ENCODE results near the gene TRIML1. TPM values are rescaled to one million over a fixed set of nuclear protein-coding genes. Genes with fewer than 3 reads are reported as not detected.

TRIML1 gene
- total RNA-seq, 4 donors from 2014 or later, result not detected

- Histone ChIP-seq H3K9me3 (no peaks in the 10 kb centered on the region), H3K4me3 (no peak overlapping the region), H3K27me3 (peaks cover 0 to 3% (median 0%) of the 10 kb centered on the region in 4 donors), H3K27ac (replicated peaks in 1 of 4) (no peak overlapping the region), H3K36me3 (no peaks in the 10 kb centered on the region), H3K4me1 (no peaks in the 10 kb centered on the region)
- DNase-seq (ENCODE audit: extremely low spot score), result no peak
- intact Hi-C loops (cut with DNase I), result no loop called here
- 94% methylated on average over 11 of the region's 11 CpGs for WGBS
- TF ChIP-seq, protein P1, sequence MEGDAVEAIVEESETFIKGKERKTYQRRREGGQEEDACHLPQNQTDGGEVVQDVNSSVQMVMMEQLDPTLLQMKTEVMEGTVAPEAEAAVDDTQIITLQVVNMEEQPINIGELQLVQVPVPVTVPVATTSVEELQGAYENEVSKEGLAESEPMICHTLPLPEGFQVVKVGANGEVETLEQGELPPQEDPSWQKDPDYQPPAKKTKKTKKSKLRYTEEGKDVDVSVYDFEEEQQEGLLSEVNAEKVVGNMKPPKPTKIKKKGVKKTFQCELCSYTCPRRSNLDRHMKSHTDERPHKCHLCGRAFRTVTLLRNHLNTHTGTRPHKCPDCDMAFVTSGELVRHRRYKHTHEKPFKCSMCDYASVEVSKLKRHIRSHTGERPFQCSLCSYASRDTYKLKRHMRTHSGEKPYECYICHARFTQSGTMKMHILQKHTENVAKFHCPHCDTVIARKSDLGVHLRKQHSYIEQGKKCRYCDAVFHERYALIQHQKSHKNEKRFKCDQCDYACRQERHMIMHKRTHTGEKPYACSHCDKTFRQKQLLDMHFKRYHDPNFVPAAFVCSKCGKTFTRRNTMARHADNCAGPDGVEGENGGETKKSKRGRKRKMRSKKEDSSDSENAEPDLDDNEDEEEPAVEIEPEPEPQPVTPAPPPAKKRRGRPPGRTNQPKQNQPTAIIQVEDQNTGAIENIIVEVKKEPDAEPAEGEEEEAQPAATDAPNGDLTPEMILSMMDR (IDR thresholded peaks at IDR 0.05), result no peak
- no peak for TF ChIP-seq EP300 (IDR thresholded peaks at IDR 0.05)
- no peak for TF ChIP-seq POLR2A (IDR thresholded peaks at IDR 0.05; ENCODE audit: low read depth)
- TF ChIP-seq POLR2AphosphoS5 (IDR thresholded peaks at IDR 0.05), result no peak
Measured at GRCh38 chr4:188146618-188147017, 7.4 kb downstream of the TRIML1 start.

DNA sequence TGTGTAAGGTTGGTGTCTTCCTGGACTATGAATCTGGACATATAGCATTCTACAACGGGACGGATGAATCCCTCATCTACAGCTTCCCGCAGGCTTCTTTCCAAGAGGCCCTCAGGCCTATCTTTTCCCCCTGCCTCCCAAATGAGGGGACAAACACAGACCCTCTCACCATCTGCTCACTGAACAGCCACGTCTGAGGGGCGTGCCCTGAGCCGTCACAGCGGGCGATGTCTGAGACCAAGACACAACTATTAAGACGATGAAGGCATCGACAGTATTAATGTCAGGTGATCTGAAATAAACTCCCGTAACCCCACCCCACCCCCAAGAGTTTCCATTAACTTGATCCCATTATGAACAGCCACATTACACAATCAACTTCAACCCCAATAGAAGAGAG is 7.9 kb downstream of the TRIML1 start:
- TF ChIP-seq, protein P1 (IDR thresholded peaks at IDR 0.05), result no peak
- no peak for TF ChIP-seq POLR2A (IDR thresholded peaks at IDR 0.05; ENCODE audit: low read depth)
- no peak for TF ChIP-seq EP300 (IDR thresholded peaks at IDR 0.05)
- TF ChIP-seq POLR2AphosphoS5 (IDR thresholded peaks at IDR 0.05), result no peak
- DNase-seq (ENCODE audit: extremely low spot score), result no peak
- H3K4me1 ChIP-seq, result no peaks in the 10 kb centered on the region
- H3K27ac ChIP-seq (replicated peaks in 1 of 4), result no peak overlapping the region
- WGBS, result 93% methylated on average over 11 of the region's 11 CpGs
- H3K9me3 ChIP-seq, result no peaks in the 10 kb centered on the region
- H3K27me3 ChIP-seq, result peaks cover 0 to 3% (median 0%) of the 10 kb centered on the region in 4 donors
- H3K36me3 ChIP-seq, result no peaks in the 10 kb centered on the region
- intact Hi-C loops (cut with DNase I), result no loop called here
- no peak overlapping the region for H3K4me3 ChIP-seq

- Histone ChIP-seq H3K4me1 (no peaks in the 10 kb centered on the region), H3K4me3 (no peak overlapping the region), H3K27ac (replicated peaks in 1 of 4) (no peak overlapping the region), H3K27me3 (peaks cover 0 to 3% (median 0%) of the 10 kb centered on the region in 4 donors), H3K36me3 (no peaks in the 10 kb centered on the region), H3K9me3 (no peaks in the 10 kb centered on the region)
- DNase-seq (ENCODE audit: extremely low spot score), result no peak
- 87% methylated on average over 6 of the region's 6 CpGs for WGBS
- TF ChIP-seq POLR2AphosphoS5 (IDR thresholded peaks at IDR 0.05) (no peak), EP300 (IDR thresholded peaks at IDR 0.05) (no peak), POLR2A (IDR thresholded peaks at IDR 0.05; ENCODE audit: low read depth) (no peak)
- TF ChIP-seq, protein P1 (IDR thresholded peaks at IDR 0.05), result no peak
- intact Hi-C loops (cut with DNase I), result no loop called here
Measured at GRCh38 chr4:188147776-188148175, 8.5 kb downstream of the TRIML1 start.

DNA sequence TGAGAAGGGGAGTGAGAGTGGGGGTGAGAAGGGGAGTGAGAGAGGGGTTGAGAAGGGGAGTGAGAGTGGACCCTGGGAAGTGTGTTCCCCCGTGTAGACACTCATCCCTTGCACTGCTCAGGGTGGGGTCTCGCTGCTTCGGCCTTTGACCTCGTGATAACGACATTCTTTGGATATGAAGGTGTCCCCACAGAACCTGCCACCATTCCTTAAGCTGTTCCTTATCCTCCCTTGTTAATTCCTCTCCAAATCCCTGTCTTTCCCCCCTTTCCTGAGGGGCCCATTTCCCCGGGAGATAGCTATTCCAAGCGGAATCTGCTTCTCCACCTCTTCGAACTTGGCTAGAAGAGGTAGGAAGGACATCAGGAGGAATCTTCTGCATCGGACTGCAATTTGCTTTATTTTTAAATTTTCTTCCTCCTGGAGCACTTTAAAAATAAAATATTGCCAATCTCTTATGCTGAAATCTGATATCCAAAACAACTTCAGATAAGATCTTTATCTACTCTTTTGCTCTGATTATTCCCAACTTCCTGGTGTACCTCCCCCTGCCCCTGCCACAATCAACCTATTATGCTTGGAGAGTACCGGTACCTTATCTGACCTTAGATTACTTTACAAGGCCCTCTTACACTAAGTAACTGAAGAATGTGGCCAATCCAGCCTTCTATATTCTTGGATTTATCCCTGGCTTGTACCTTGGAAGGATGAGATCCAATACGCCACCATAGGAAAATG is 15.6 kb downstream of the TRIML1 start:
- peaks cover 0 to 8% (median 3%) of the 10 kb centered on the region in 4 donors for H3K9me3 ChIP-seq
- intact Hi-C loops (cut with DNase I), result no loop called here
- H3K27me3 ChIP-seq, result no peaks in the 10 kb centered on the region
- H3K4me1 ChIP-seq, result no peaks in the 10 kb centered on the region
- H3K4me3 ChIP-seq, result no peak overlapping the region
- TF ChIP-seq POLR2AphosphoS5 (IDR thresholded peaks at IDR 0.05) (no peak), EP300 (IDR thresholded peaks at IDR 0.05) (no peak), POLR2A (IDR thresholded peaks at IDR 0.05; ENCODE audit: low read depth) (no peak)
- TF ChIP-seq, protein P1 (IDR thresholded peaks at IDR 0.05), result no peak
- no peak for DNase-seq (ENCODE audit: extremely low spot score)
- no peaks in the 10 kb centered on the region for H3K36me3 ChIP-seq
- H3K27ac ChIP-seq (replicated peaks in 1 of 4), result no peak overlapping the region
- 90% methylated on average over 11 of the region's 11 CpGs for WGBS
